B cell (primary cell): Measurements from ENCODE around the gene HOXA9. TPM values are rescaled to one million over a fixed set of nuclear protein-coding genes. Genes with fewer than 3 reads are reported as not detected.
A peak's percentile ranks its signal among the peaks of the same experiment; 100 is the strongest.

ENCODE experiments used
- ATAC-seq: fragments of 200-7000 bp; cut with Tn5 transposase; one replicate; pipeline ENCODE4 v1.10.0; 2021; ENCODE audit warnings: low read depth, mild to moderate bottlenecking, moderate number of reproducible peaks, moderate library complexity
- CTCF ChIA-PET: fragments of 350-600 bp; sonication (Branson Sonifier 250); formaldehyde crosslinking; loops from one replicate; lab custom pipeline; 2021; ENCODE audit warnings: antibody characterized with exemption, inconsistent platforms; lab: Charles Lee
- POLR2A ChIA-PET: fragments of 350-600 bp; sonication (Branson Sonifier 250); formaldehyde crosslinking; loops from one replicate; lab custom pipeline; 2021; ENCODE audit warnings: antibody characterized with exemption; lab: Charles Lee
- DNase-seq: peaks from one replicate; pipeline ENCODE4 v3.0.0; 2013
- H2AFZ ChIP-seq: 2 replicates; pipeline ENCODE4 v1.6.1; 2012; ENCODE audit warnings: mild to moderate bottlenecking, low read depth, low read length; ENCODE audit not compliant: insufficient read depth, poor library complexity, severe bottlenecking
- H3K27ac ChIP-seq, 2 donors: 1 replicate in 1 of 2; 2 replicates in 1 of 2; pipeline ENCODE4 v1.5.1; 2012 to 2013; ENCODE audit warnings: low read length in 2 of 2, mild to moderate bottlenecking in 2 of 2, moderate library complexity in 1 of 2
- H3K27me3 ChIP-seq, 4 experiments: fragments of 200-600 bp in 1 of 4; sonication (generic) in 1 of 4; replicated peaks in 1 of 4; 1 replicate in 2 of 4; 2 replicates in 2 of 4; pipeline versions ENCODE4 v1.6.1 to v1.7.0; 2013 to 2016; ENCODE audit warnings: low read length in 3 of 4, mild to moderate bottlenecking in 2 of 4, mixed read lengths in 1 of 4, moderate library complexity in 1 of 4; ENCODE audit not compliant: insufficient read depth in 4 of 4, control insufficient read depth in 3 of 4; ENCODE audit errors: control extremely low read depth in 1 of 4
- H3K36me3 ChIP-seq, 2 experiments: replicated peaks in 1 of 2; 1 replicate in 1 of 2; 2 replicates in 1 of 2; pipeline versions ENCODE4 v1.6.1 to v1.7.1; 2013; ENCODE audit warnings: low read length in 1 of 2; ENCODE audit not compliant: insufficient read depth in 2 of 2, control insufficient read depth in 1 of 2; ENCODE audit errors: control extremely low read depth in 1 of 2, extremely low read depth in 1 of 2
- H3K4me1 ChIP-seq, 2 donors: fragments of 200-600 bp in 1 of 2; sonication (generic) in 1 of 2; 1 replicate in 1 of 2; 2 replicates in 1 of 2; pipeline versions ENCODE4 v1.5.1 to v1.6.1; 2013 to 2017; ENCODE audit warnings: low read length in 2 of 2; ENCODE audit not compliant: control insufficient read depth in 2 of 2, insufficient read depth in 2 of 2
- H3K4me2 ChIP-seq: replicated peaks from 2 replicates; pipeline ENCODE3; 2012; ENCODE audit warnings: mild to moderate bottlenecking, low read depth, low read length; ENCODE audit not compliant: poor library complexity, severe bottlenecking
- H3K4me3 ChIP-seq, 5 experiments: fragments of 200-600 bp in 1 of 5; sonication (generic) in 1 of 5; 1 replicate in 3 of 5; 2 replicates in 2 of 5; pipeline versions ENCODE4 v1.5.1 to v1.7.0; 2011 to 2016; ENCODE audit warnings: low read length in 4 of 5, mild to moderate bottlenecking in 4 of 5, low read depth in 2 of 5, control low read depth in 1 of 5, moderate library complexity in 1 of 5; ENCODE audit not compliant: insufficient read depth in 1 of 5; ENCODE audit errors: control extremely low read depth in 1 of 5, extremely low read depth in 1 of 5
- H3K79me2 ChIP-seq: fragments of 200-600 bp; sonication (generic); one replicate; pipeline ENCODE4 v1.6.0; 2016; ENCODE audit warnings: low read length; ENCODE audit not compliant: control insufficient read depth, insufficient read depth
- H3K9ac ChIP-seq: fragments of 200-600 bp; sonication (generic); 2 replicates; pipeline ENCODE4 v1.6.1; 2017; ENCODE audit warnings: mild to moderate bottlenecking, low read length, moderate library complexity
- H3K9me3 ChIP-seq, 3 donors: one replicate each; pipeline versions ENCODE4 v1.6.1 to v1.7.1; 2013; ENCODE audit warnings: low read length in 2 of 3; ENCODE audit not compliant: control insufficient read depth in 2 of 3, insufficient read depth in 1 of 3; ENCODE audit errors: control extremely low read depth in 1 of 3
- H4K20me1 ChIP-seq: 2 replicates; pipeline ENCODE4 v1.6.0; 2012; ENCODE audit warnings: mild to moderate bottlenecking, low read length; ENCODE audit not compliant: insufficient read depth, control insufficient read depth, poor library complexity, severe bottlenecking
- H3K27ac Mint-ChIP-seq: one replicate; pipeline ENCODE4 v1.8.0; 2021; ENCODE audit warnings: mixed read lengths
- H3K27me3 Mint-ChIP-seq: one replicate; pipeline ENCODE4 v1.8.0; 2021; ENCODE audit warnings: mixed read lengths
- H3K4me1 Mint-ChIP-seq: one replicate; pipeline ENCODE4 v1.8.0; 2021; ENCODE audit warnings: mixed read lengths
- H3K4me3 Mint-ChIP-seq: one replicate; pipeline ENCODE4 v1.8.0; 2021; ENCODE audit warnings: mixed read lengths
- H3K9me3 Mint-ChIP-seq: one replicate; pipeline ENCODE4 v1.8.0; 2022; ENCODE audit warnings: mixed read lengths; ENCODE audit not compliant: insufficient read depth
- CTCF ChIP-seq: fragments of 200-600 bp; IDR thresholded peaks from one replicate; pipeline ENCODE4 v1.8.0; 2022; ENCODE audit warnings: antibody characterized with exemption, mild to moderate bottlenecking
- EZH2 ChIP-seq: IDR thresholded peaks from 2 replicates; pipeline ENCODE4 v1.6.1; 2012; ENCODE audit warnings: borderline replicate concordance, low read depth, mild to moderate bottlenecking, moderate library complexity, low read length; ENCODE audit not compliant: insufficient read depth, poor library complexity, severe bottlenecking
- WGBS: methylation state at CpG from one replicate; pipeline ENCODE4 v1.1.5; 2013; ENCODE audit warnings: missing lambda C conversion rate; ENCODE audit not compliant: insufficient coverage; 5-methylcytosine and 5-hydroxymethylcytosine counted together
- intact Hi-C: fragments of 100-400 bp; cut with micrococcal nuclease; formaldehyde crosslinking; loops from one replicate; pipeline ENCODE4 v1.10.0; 2022
- polyA plus RNA-seq: library from polyadenylated mRNA; depleted of rRNA; stranded (reverse); fragments of >200 nt; gene quantifications from 2 replicates; pipeline ENCODE4 v1.2.3, GENCODE V29; 2012
- total RNA-seq, 2 donors: library from RNA; stranded (reverse); fragments of 120-200 nt in 1 of 2; gene quantifications; 1 replicate in 1 of 2; 2 replicates in 1 of 2; pipeline versions ENCODE4 v1.2.3 to v1.2.4, GENCODE V29; 2013 to 2022

Gene HOXA9
- total and polyA plus RNA-seq, 2 donors (not counting 1 experiment from before 2014, with no cell fraction given), result 0.07 TPM; not detected in 1

DNA sequence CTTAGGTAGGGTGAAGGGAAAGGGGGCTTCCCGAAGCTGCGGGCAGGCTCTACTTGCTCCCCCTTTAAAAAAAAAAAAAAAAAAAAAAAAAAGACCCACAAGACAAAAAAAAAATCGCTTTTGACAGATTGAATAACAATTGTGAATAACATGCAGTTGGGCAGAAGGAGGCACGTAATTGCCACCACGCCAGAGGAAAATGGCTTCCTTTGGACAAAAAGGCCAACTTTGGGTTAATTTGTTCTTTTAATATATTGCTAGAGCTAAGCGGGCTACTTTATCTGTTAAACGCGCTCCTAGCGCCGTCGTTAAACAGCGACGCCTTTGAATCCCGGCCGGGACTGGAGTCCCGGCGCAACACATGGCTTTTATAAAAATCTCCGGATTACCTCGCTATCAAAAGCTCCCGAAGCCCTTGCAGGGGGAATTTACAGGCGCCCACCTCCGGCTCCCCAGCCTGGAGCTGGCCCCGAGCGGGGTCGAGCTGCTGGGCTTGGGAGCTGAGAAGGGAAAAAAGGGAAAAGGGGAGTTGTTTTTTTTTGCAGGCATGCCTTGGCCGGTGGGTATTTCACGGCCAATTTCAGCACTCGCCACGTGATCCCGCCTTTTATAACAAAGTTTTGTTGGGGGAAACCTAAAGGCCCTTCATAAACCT is 18.5 kb upstream of the HOXA9 start:
- H3K27me3 ChIP-seq, result peaks cover 0 to 96% (median 82%) of the 10 kb centered on the region in 4 experiments
- CTCF ChIA-PET, result interaction anchor here (1.1 to 1.5 kb wide), 2 partner anchors 15 to 23 kb away, joined by 4 to 9 read pairs; no protein-coding TSS in a partner anchor
- H2AFZ ChIP-seq, result peak overlapping the region; percentile 36
- Mint-ChIP-seq H3K9me3 (no peaks in the 10 kb centered on the region), H3K4me1 (peaks cover 38% of the 10 kb centered on the region), H3K27ac (no peak overlapping the region), H3K27me3 (peaks cover 77% of the 10 kb centered on the region), H3K4me3 (peak overlapping the region; percentile 78)
- H3K4me1 ChIP-seq, result peaks cover 51 to 66% of the 10 kb centered on the region in 2 donors
- H3K9me3 ChIP-seq, result peaks cover 0 to 73% (median 9%) of the 10 kb centered on the region in 3 donors
- intact Hi-C loops, result loop anchor here (1.0 to 2.0 kb wide), 2 partner anchors 11 to 21 kb away; no protein-coding TSS in a partner anchor
- POLR2A ChIA-PET, result no interaction called here
- no peak overlapping the region for H3K27ac ChIP-seq
- no peaks in the 10 kb centered on the region for H3K79me2 ChIP-seq
- H3K4me2 ChIP-seq, result peak overlapping the region; percentile 71
- ATAC-seq, result no peak
- H4K20me1 ChIP-seq, result no peaks in the 10 kb centered on the region
- TF ChIP-seq EZH2 (peak; percentile 88), CTCF (no peak)
- no peak for DNase-seq
- H3K36me3 ChIP-seq, result no peaks in the 10 kb centered on the region
- H3K4me3 ChIP-seq, result peak overlapping the region in 2 of 5 experiments; percentile 17 to 19
- H3K9ac ChIP-seq, result peak overlapping the region; percentile 26
- 6% methylated on average over 25 of the region's 30 CpGs for WGBS
